ENCODE results near the gene ZNF263.
A peak's percentile ranks its signal among the peaks of the same experiment; 100 is the strongest.

The ZNF263 gene

DNA sequence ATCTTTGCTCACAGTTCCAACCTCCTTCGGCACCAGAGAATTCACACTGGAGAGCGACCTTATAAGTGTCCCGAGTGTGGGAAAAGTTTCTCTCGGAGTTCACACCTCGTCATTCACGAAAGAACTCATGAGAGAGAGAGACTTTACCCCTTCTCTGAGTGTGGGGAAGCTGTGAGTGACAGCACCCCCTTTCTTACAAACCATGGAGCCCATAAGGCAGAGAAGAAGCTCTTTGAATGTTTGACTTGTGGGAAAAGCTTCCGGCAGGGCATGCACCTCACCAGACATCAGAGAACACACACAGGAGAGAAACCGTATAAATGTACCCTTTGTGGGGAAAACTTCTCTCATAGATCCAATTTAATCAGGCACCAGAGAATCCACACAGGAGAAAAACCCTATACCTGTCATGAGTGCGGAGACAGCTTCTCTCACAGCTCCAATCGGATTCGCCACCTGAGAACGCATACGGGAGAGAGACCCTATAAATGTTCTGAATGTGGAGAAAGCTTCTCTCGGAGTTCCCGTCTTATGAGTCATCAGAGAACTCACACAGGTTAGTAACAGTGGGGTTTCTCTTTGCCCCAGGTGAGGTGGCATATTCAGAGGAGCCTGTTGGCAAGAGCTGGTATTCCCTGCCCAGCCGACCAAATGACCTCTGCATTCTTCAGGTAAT is 6.8 kb downstream of the ZNF263 start:
- H3K27ac ChIP-seq, result no peak overlapping the region
- ChIA-PET POLR2A (ENCODE audit: low non-redundant PET) (no interaction called here), CTCF (no interaction called here)

DNA sequence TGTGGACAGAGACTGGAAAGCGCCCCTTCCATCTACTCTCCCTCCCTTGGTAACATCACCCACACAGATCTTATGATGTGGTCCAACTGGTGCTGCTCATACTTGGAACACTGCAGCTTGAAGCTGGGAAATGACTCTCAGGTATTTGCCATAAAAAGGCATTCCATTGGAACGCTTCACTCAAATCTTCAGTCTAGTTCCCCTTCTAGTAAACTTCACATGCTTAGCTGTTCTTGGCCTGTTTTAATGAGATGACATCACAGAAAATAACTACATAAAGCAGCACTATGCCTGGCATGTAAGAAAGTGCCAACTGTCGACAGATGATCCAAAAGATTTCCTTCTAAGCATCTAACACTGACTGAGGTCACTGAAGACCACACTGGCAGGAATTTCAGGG is 9.3 kb downstream of the ZNF263 start:
- CTCF ChIA-PET, result no interaction called here

More for the DNA sequence above, 6.8 kb downstream of the ZNF263 start:
- DNase-seq (ENCODE audit: low spot score), result no peak
- TF ChIP-seq, protein P1, sequence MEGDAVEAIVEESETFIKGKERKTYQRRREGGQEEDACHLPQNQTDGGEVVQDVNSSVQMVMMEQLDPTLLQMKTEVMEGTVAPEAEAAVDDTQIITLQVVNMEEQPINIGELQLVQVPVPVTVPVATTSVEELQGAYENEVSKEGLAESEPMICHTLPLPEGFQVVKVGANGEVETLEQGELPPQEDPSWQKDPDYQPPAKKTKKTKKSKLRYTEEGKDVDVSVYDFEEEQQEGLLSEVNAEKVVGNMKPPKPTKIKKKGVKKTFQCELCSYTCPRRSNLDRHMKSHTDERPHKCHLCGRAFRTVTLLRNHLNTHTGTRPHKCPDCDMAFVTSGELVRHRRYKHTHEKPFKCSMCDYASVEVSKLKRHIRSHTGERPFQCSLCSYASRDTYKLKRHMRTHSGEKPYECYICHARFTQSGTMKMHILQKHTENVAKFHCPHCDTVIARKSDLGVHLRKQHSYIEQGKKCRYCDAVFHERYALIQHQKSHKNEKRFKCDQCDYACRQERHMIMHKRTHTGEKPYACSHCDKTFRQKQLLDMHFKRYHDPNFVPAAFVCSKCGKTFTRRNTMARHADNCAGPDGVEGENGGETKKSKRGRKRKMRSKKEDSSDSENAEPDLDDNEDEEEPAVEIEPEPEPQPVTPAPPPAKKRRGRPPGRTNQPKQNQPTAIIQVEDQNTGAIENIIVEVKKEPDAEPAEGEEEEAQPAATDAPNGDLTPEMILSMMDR (conservative IDR thresholded peaks at IDR 0.05; ENCODE audit: low read depth), result no peak

DNA sequence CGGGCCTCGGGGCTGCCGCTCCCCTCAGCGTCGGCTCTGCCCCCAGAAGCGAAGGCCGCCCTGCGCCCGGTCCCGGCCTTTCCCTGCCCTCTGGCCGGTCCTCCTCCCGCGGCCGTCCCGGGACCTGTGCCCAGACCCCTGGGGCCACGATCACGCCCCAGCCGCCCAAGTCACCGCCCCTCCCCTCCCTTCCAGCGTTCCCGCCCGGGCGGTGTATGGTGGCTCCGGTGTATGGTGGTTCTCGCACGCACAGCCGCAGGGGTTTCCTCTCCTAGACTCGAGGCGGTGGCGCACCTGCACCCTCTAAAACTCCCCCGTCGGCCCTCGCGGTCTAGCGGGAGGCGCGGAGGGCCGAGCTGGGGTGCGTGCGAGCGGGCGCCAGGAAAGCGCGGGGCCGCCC is 11.9 kb downstream of the ZNF263 start:
- ChIA-PET CTCF (interaction anchor here (0.6 kb wide), 1 partner anchor 121 kb away, joined by 3 read pairs; no protein-coding TSS in a partner anchor), POLR2A (ENCODE audit: low non-redundant PET) (no interaction called here)
- DNase-seq (ENCODE audit: low spot score), result no peak
- TF ChIP-seq, protein P1 (conservative IDR thresholded peaks at IDR 0.05; ENCODE audit: low read depth), result no peak
- H3K27ac ChIP-seq, result no peak overlapping the region

More for the DNA sequence above, 9.3 kb downstream of the ZNF263 start:
- POLR2A ChIA-PET (ENCODE audit: low non-redundant PET), result no interaction called here
- H3K27ac ChIP-seq, result no peak overlapping the region
- TF ChIP-seq, protein P1 (conservative IDR thresholded peaks at IDR 0.05; ENCODE audit: low read depth), result no peak
- DNase-seq (ENCODE audit: low spot score), result no peak

DNA sequence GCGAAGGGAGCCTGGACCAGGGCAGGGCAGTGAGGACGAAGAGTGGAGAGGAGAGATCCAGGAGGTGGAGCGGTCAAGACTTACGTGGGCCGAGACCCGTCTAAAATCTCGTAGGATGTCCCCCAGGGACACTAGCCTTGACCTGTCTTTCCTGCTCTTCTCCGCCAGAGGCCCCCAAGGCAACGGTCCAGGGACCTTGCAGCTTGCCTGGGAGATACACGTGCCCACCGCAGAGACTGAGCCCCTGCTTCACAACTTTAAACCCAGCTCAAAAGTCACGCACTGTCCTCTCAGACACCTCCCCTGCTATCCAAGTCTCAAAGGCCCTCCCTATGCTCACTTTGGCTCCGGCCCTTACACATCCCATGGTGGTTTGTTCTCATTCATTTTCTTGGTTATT is 12.5 kb downstream of the ZNF263 start:
- TF ChIP-seq, protein P1 (conservative IDR thresholded peaks at IDR 0.05; ENCODE audit: low read depth), result no peak
- DNase-seq (ENCODE audit: low spot score), result no peak
- ChIA-PET POLR2A (ENCODE audit: low non-redundant PET) (no interaction called here), CTCF (interaction anchor here (0.6 kb wide), 1 partner anchor 120 kb away, joined by 3 read pairs; no protein-coding TSS in a partner anchor)
- H3K27ac ChIP-seq, result no peak overlapping the region

DNA sequence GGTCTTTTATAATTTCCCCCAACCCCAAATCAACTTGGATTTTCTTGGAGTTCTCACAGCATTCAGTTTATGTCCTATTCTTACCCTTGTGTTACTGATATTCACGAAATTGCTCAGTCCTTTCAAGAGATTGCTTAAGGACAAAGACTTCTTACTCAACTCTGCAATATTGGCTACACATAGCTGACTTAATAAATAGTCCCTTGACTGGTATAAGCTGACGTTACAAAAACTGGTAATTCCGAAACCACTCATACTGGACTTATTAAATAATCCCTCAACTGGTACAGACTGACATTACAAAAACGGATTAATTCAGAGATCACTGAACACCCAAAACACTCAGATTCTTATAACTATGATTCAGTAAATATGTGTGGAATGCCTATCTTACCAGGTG is 21.1 kb downstream of the ZNF263 start:
- POLR2A ChIA-PET (ENCODE audit: low non-redundant PET), result interaction anchor here (1.0 kb wide), 1 partner anchor 21 kb away, joined by 3 read pairs; the partner anchor contains the start of gene ZNF263
- no peak overlapping the region for H3K27ac ChIP-seq
- TF ChIP-seq, protein P1 (conservative IDR thresholded peaks at IDR 0.05; ENCODE audit: low read depth), result no peak
- CTCF ChIA-PET, result no interaction called here
- DNase-seq (ENCODE audit: low spot score), result no peak

DNA sequence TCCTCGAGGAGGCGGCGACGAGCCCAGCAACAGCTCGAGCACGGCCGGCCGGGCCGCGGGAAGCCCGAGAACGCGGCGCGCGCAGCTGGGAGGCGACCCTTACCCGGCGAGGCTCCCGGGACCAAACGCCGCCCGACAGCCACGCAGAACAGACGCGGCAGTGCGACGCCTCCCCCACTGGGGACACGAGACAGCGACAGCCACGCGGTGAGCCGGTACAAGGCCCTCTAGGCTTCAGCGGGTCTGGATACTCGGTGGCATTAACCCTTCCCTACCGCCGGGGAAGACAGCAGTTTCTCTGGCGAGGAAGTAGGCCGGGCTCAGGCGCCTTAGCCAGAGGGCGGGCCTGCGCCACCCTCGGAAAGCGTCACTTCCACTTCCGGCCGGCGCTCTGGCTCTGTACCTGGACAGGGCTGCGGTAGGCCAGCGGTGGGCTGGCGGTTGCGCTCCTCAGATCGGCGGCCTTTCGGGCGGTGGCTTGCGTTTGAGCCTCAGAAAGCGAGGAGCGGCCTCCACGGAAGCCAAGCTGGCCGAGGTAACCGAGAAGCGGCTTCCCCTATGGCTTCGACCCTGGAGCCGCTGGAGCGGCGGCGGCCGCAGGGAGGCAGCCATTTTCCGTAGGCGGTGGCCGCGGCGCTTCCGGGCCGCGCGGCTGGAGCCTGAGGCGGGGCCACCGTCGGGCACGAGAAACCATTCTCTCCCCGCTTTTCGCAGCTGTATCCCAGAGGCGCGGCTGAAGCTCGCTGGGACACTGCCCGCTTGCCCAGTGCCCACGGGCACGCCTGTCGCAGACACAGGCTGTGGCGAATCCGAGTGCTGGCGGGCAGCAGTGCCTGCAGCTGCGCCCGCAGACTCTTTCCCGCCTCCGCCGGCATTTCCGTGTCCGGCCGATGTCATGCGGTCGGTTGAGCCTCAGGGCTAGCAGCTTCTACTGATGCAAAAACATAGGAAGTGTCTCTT is 22.1 kb downstream of the ZNF263 start, which contains the start of the genes TIGD7 and ZNF75A:
TSS of gene TIGD7 (minus strand) at position 322 of the 960 bp plus-strand sequence. CDS start 4,816 bp downstream, outside the sequence.
TSS of gene ZNF75A (plus strand) at position 389 of the 960 bp plus-strand sequence. CDS start 2,932 bp downstream, outside the sequence.
- peak; percentile 84 for DNase-seq (ENCODE audit: low spot score)
- H3K27ac ChIP-seq, result peak within 1 kb of the TSS; percentile 94
- TF ChIP-seq, protein P1 (conservative IDR thresholded peaks at IDR 0.05; ENCODE audit: low read depth), result peak; percentile 15; the same call in 1 of the 2 replicates
- POLR2A ChIA-PET (ENCODE audit: low non-redundant PET), result interaction anchor here (0.5 to 1.0 kb wide), 3 partner anchors 22 to 620 kb away, joined by 3 to 5 read pairs (median 5); partner anchors contain the start of gene ZNF263
- CTCF ChIA-PET, result interaction anchor here (0.6 to 0.9 kb wide), 2 partner anchors 195 to 646 kb away, joined by 3 to 6 read pairs; partner anchors contain the start of gene CLUAP1

Data from RWPE1 (cell line).